Endothelial cell of umbilical vein (primary cell): Measurements from ENCODE around the gene TESK2. TPM values are rescaled to one million over a fixed set of nuclear protein-coding genes. Genes with fewer than 3 reads are reported as not detected.

Experiments
- BruUV-seq: library from RNA; stranded (reverse); fragments of 400-500 nt; replicated peaks from 2 replicates; lab custom pipeline; 2021; lab: Mats Ljungman, UMichigan
- CTCF ChIA-PET: fragments of 300-600, 350-600 bp; sonication (Branson Sonifier 250); formaldehyde crosslinking; loops from one replicate; lab custom pipeline; 2021; ENCODE audit warnings: antibody characterized with exemption, inconsistent platforms; lab: Charles Lee
- POLR2A ChIA-PET: fragments of 300-600, 350-600 bp; sonication (Branson Sonifier 250); formaldehyde crosslinking; loops from one replicate; lab custom pipeline; 2021; ENCODE audit warnings: antibody characterized with exemption, inconsistent platforms; lab: Charles Lee
- DNase-seq: peaks from one replicate; pipeline ENCODE4 v3.0.0-alpha.2; 2011; ENCODE audit warnings: low read depth, low spot score
- FAIRE-seq: peaks from 2 replicates; lab custom pipeline; 2011; peaks lifted over from hg19 to GRCh38; lab: Jason Lieb, UNC
- H2AFZ ChIP-seq: 2 replicates; pipeline ENCODE4 v1.6.0; 2012; ENCODE audit warnings: low read depth, low read length, control low read depth, inconsistent platforms
- H3K27ac ChIP-seq: 2 replicates; pipeline ENCODE4 v1.5.1; 2011; ENCODE audit warnings: low read depth, mild to moderate bottlenecking, control low read depth, low read length, moderate library complexity; ENCODE audit not compliant: insufficient read depth
- H3K27me3 ChIP-seq, 2 experiments: 2 replicates each; pipeline versions ENCODE4 v1.6.0 to v1.6.1; 2011; ENCODE audit warnings: low read length in 2 of 2, mixed read lengths in 1 of 2; ENCODE audit not compliant: control insufficient read depth in 2 of 2, insufficient read depth in 2 of 2
- H3K36me3 ChIP-seq, 2 experiments: 2 replicates in 1 of 2; 3 replicates in 1 of 2; pipeline ENCODE4 v1.5.1; 2011; ENCODE audit warnings: low read length in 2 of 2, mild to moderate bottlenecking in 1 of 2, moderate library complexity in 1 of 2; ENCODE audit not compliant: control insufficient read depth in 2 of 2, insufficient read depth in 2 of 2; ENCODE audit errors: extremely low read depth in 1 of 2
- H3K4me1 ChIP-seq: 3 replicates; pipeline ENCODE4 v1.5.1; 2011; ENCODE audit warnings: mild to moderate bottlenecking, low read length; ENCODE audit not compliant: control insufficient read depth, insufficient read depth; ENCODE audit errors: extremely low read depth
- H3K4me2 ChIP-seq: 2 replicates; pipeline ENCODE4 v1.6.1; 2011; ENCODE audit warnings: low read length, control low read depth, mixed read lengths; ENCODE audit not compliant: insufficient read depth
- H3K4me3 ChIP-seq, 3 experiments: fragments of 200-600 bp in 1 of 3; sonication (generic), shearing (Covaris generic) in 1 of 3; replicated peaks in 1 of 3; 2 replicates each; pipeline ENCODE4 v1.5.1; 2011 to 2016; ENCODE audit warnings: control low read depth in 3 of 3, low read length in 3 of 3, mild to moderate bottlenecking in 2 of 3, inconsistent platforms in 1 of 3, low read depth in 1 of 3, moderate library complexity in 1 of 3; ENCODE audit not compliant: insufficient read depth in 1 of 3
- H3K79me2 ChIP-seq: 2 replicates; pipeline ENCODE4 v1.6.0; 2012; ENCODE audit warnings: low read length, inconsistent platforms; ENCODE audit not compliant: control insufficient read depth, insufficient read depth
- H3K9ac ChIP-seq: replicated peaks from 2 replicates; pipeline ENCODE3; 2011; ENCODE audit warnings: low read length, control low read depth; ENCODE audit not compliant: insufficient read depth; ENCODE audit errors: extremely low read depth
- H3K9me1 ChIP-seq: replicated peaks from 3 replicates; pipeline ENCODE4 v1.6.0; 2011; ENCODE audit warnings: mild to moderate bottlenecking, low read length; ENCODE audit not compliant: control insufficient read depth, insufficient read depth; ENCODE audit errors: extremely low read depth
- H3K9me3 ChIP-seq: replicated peaks from 2 replicates; pipeline ENCODE4 v1.5.1; 2012; ENCODE audit warnings: low read length, inconsistent platforms; ENCODE audit not compliant: control insufficient read depth, insufficient read depth
- H4K20me1 ChIP-seq: replicated peaks from 2 replicates; pipeline ENCODE3; 2011; ENCODE audit warnings: mild to moderate bottlenecking, low read length; ENCODE audit not compliant: control insufficient read depth, insufficient read depth; ENCODE audit errors: extremely low read depth
- CTCF ChIP-seq, 2 donors: IDR thresholded peaks; 1 replicate in 1 of 2; 2 replicates in 1 of 2; pipeline ENCODE4 v1.5.1; 2011; ENCODE audit warnings: low read length in 2 of 2, mild to moderate bottlenecking in 2 of 2, moderate library complexity in 2 of 2, control low read depth in 1 of 2, inconsistent platforms in 1 of 2, low read depth in 1 of 2; ENCODE audit not compliant: insufficient read depth in 1 of 2; ENCODE audit errors: extremely low read depth in 1 of 2
- EZH2 ChIP-seq: IDR thresholded peaks from 2 replicates; pipeline ENCODE4 v1.6.1; 2012; ENCODE audit warnings: borderline replicate concordance, low read depth, mild to moderate bottlenecking, moderate library complexity, low read length, inconsistent platforms; ENCODE audit not compliant: severe bottlenecking
- FOS ChIP-seq: IDR thresholded peaks from 2 replicates; pipeline ENCODE4 v1.6.1; 2011; ENCODE audit warnings: mild to moderate bottlenecking, low read length, moderate library complexity, borderline replicate concordance; ENCODE audit not compliant: insufficient read depth
- GATA2 ChIP-seq: IDR thresholded peaks from 2 replicates; pipeline ENCODE4 v1.7.0; 2011; ENCODE audit warnings: low read depth, mild to moderate bottlenecking, moderate library complexity, mixed read lengths, low read length; ENCODE audit not compliant: insufficient read length, insufficient read depth
- JUN ChIP-seq: IDR thresholded peaks from 2 replicates; pipeline ENCODE4 v1.6.1; 2011; ENCODE audit warnings: borderline replicate concordance, low read depth; ENCODE audit not compliant: insufficient read length, insufficient read depth
- MAX ChIP-seq: IDR thresholded peaks from 2 replicates; pipeline ENCODE4 v1.6.1; 2011; ENCODE audit not compliant: insufficient read depth, insufficient read length
- MYC ChIP-seq: IDR thresholded peaks from one replicate; pipeline ENCODE4 v1.6.1; 2011; ENCODE audit warnings: mild to moderate bottlenecking, low read depth, low read length
- POLR2A ChIP-seq: IDR thresholded peaks from 2 replicates; pipeline ENCODE4 v1.6.1; 2012; ENCODE audit warnings: low read depth, mild to moderate bottlenecking, control low read depth, low read length
- POLR2AphosphoS5 ChIP-seq: IDR thresholded peaks from 2 replicates; pipeline ENCODE4 v1.6.1; 2012; ENCODE audit warnings: low read depth, mild to moderate bottlenecking, control low read depth, low read length, moderate library complexity; ENCODE audit not compliant: insufficient read depth
- dilution Hi-C: fragments of 300-500 bp; cut with MboI; formaldehyde crosslinking; loops from one replicate; pipeline ENCODE4 v1.15.0; 2019; ENCODE audit warnings: low sequenced_read_pairs; ENCODE audit not compliant: extremely low pct_ligation_motif_present
- intact Hi-C: fragments of 100-400 bp; cut with micrococcal nuclease; formaldehyde crosslinking; loops from one replicate; pipeline ENCODE4 v1.10.0; 2022
- polyA plus RNA-seq, 4 experiments: library from polyadenylated mRNA; depleted of rRNA in 3 of 4; stranded (reverse) in 3 of 4; unstranded in 1 of 4; fragments of >200 nt; gene quantifications; 2 replicates each; pipeline versions ENCODE4 v1.2.1 to v1.2.3, GENCODE V29; 2011 to 2012; ENCODE audit warnings: missing spikeins in 1 of 4
- total RNA-seq: library from RNA; stranded (reverse); gene quantifications from 2 replicates; pipeline ENCODE4 v1.2.3, GENCODE V29; 2021

TESK2 gene
- total and polyA plus RNA-seq, 2 donors (not counting 3 experiments of a cell fraction or from before 2014, with no cell fraction given), result 2.1 to 2.6 TPM

GRCh38 chr1:45380125-45380524 lies 110.8 kb downstream of the TESK2 start:
- H3K36me3 ChIP-seq, result no peaks in the 10 kb centered on the region
- H3K9me1 ChIP-seq, result no peaks in the 10 kb centered on the region
- no peak overlapping the region for H3K27ac ChIP-seq
- ChIA-PET CTCF (interaction anchor here (1.2 kb wide), 1 partner anchor 13 kb away, joined by 3 read pairs; no protein-coding TSS in a partner anchor), POLR2A (no interaction called here)
- no peaks in the 10 kb centered on the region for H3K4me1 ChIP-seq
- no peak overlapping the region for H2AFZ ChIP-seq
- intact Hi-C loops, result no loop called here
- no peak overlapping the region for H3K4me3 ChIP-seq
- dilution Hi-C loops, result no loop called here
- H3K79me2 ChIP-seq, result no peaks in the 10 kb centered on the region
- H3K27me3 ChIP-seq, result no peaks in the 10 kb centered on the region
- TF ChIP-seq FOS (no peak), CTCF (IDR thresholded peaks at IDR 0.05; ENCODE audit: extremely low read depth in 1 of 2, insufficient read depth in 1 of 2, low read depth in 1 of 2, low read length in 2 of 2) (no peak), MAX (no peak), GATA2 (no peak), EZH2 (no peak), POLR2AphosphoS5 (no peak), MYC (no peak), JUN (no peak), POLR2A (no peak)
- no peaks in the 10 kb centered on the region for H4K20me1 ChIP-seq
- H3K9ac ChIP-seq, result no peak overlapping the region
- DNase-seq, result no peak
- BruUV-seq, result no TSS peak
- H3K9me3 ChIP-seq, result no peaks in the 10 kb centered on the region
- FAIRE-seq, result no peak
- H3K4me2 ChIP-seq, result no peak overlapping the region
